Adrenal gland (tissue), 5 donors: ENCODE data around the gene GRAMD1A.

Source experiments
- POLR2A ChIP-seq, 2 donors: fragments of 450-650 bp; IDR thresholded peaks; one replicate each; pipeline ENCODE4 v1.6.1; 2017; ENCODE audit warnings: antibody characterized with exemption in 2 of 2, mild to moderate bottlenecking in 2 of 2, moderate library complexity in 1 of 2
- TF ChIP-seq, protein P1 (sequence below), 6 experiments: fragments of 450-650 bp in 4 of 6; fragments of 200-600 bp in 2 of 6; sonication (generic) in 1 of 6; IDR thresholded peaks; 1 replicate in 5 of 6; 2 replicates in 1 of 6; pipeline versions ENCODE4 v1.5.1 to v1.8.0; 2016 to 2021; ENCODE audit warnings: antibody characterized with exemption in 6 of 6, mild to moderate bottlenecking in 2 of 6, moderate library complexity in 1 of 6
- donor health status: DM: no; HTN: no; CAD: no.

DNA sequence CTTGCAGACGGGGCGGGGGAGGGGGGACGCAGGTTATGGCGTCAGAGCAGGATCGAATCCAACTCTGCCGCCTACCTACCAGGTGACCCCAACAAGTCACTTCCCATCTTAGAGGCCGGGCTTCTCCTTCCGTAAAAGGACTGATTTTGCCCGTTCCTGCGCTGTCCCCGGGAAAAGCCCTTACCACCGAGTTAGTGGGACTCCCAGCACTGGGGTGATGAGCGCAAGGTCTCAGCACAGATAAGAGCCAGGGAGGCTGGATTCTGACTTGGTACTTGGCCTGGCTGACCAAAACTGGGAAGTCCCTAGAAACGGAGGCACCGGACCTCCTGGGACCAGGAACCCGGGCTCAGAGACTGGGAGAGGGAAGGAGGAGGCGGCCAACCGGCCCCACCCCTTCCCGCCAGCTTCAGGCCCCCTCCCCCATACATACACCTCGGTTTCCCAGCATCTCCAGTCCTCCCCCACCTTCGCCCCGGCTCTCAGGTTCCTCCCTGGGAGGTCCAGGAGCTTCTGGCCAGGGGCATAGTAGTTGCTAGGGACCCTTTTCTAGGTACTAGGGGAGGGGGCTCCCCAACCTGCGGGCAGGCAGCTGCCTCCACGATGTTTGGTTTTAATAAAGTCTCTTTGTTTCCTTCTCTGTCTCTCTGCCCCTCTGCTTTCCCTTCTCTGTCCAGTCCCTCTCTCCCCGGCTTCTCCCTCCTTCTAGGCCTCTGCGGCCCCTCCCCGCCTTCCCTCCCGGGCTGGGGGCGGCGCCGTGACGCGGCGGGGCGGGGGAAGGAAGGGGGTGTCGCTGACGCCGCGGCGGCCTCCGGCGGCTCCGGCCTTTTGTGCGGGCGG is at the start of gene GRAMD1A:
- TF ChIP-seq POLR2A (IDR thresholded peaks at IDR 0.05): peak; percentile 67 to 89
- TF ChIP-seq, protein P1, sequence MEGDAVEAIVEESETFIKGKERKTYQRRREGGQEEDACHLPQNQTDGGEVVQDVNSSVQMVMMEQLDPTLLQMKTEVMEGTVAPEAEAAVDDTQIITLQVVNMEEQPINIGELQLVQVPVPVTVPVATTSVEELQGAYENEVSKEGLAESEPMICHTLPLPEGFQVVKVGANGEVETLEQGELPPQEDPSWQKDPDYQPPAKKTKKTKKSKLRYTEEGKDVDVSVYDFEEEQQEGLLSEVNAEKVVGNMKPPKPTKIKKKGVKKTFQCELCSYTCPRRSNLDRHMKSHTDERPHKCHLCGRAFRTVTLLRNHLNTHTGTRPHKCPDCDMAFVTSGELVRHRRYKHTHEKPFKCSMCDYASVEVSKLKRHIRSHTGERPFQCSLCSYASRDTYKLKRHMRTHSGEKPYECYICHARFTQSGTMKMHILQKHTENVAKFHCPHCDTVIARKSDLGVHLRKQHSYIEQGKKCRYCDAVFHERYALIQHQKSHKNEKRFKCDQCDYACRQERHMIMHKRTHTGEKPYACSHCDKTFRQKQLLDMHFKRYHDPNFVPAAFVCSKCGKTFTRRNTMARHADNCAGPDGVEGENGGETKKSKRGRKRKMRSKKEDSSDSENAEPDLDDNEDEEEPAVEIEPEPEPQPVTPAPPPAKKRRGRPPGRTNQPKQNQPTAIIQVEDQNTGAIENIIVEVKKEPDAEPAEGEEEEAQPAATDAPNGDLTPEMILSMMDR (IDR thresholded peaks at IDR 0.05): no peak
